ENCODE data around the gene ADARB1.

DNA sequence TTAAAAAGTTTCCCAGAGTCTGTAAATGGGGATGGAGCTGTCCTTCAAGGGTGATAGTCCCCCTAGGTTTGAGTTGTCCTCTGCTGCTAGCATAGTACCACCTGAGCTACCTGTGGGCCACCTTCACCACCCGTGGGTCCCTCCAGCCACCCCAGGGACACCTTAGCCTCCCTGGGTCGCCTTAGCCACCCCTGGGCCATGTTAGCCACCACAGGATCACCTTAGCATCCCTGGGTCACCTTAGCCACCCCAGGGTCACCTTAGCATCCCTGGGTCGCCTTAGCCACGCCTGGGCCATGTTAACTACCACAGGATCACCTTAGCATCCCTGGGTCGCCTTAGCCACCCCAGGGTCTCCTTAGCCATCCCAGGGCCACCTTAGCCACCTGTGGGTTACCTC is 67.1 kb downstream of the ADARB1 start:
- TF ChIP-seq CTCF (conservative IDR thresholded peaks at IDR 0.05; ENCODE audit: low read depth in 2 of 2) (no peak), CREB1 (CRISPR knock-in tag; IDR thresholded peaks at IDR 0.05; ENCODE audit: low read depth) (no peak), POLR2AphosphoS5 (IDR thresholded peaks at IDR 0.05; ENCODE audit: low read depth) (no peak), EZH2 (IDR thresholded peaks at IDR 0.05; ENCODE audit: low read depth, unreplicated experiment) (no peak), NANOG (IDR thresholded peaks at IDR 0.05; ENCODE audit: borderline replicate concordance) (no peak), EZH2phosphoT487 (IDR thresholded peaks at IDR 0.05; ENCODE audit: unreplicated experiment) (no peak), JUNB (IDR thresholded peaks at IDR 0.05; ENCODE audit: unreplicated experiment) (no peak), ETS1 (IDR thresholded peaks at IDR 0.05) (no peak), ZNF331 (CRISPR knock-in tag; IDR thresholded peaks at IDR 0.05; ENCODE audit: low read depth) (no peak)
- TF ChIP-seq, protein P1, sequence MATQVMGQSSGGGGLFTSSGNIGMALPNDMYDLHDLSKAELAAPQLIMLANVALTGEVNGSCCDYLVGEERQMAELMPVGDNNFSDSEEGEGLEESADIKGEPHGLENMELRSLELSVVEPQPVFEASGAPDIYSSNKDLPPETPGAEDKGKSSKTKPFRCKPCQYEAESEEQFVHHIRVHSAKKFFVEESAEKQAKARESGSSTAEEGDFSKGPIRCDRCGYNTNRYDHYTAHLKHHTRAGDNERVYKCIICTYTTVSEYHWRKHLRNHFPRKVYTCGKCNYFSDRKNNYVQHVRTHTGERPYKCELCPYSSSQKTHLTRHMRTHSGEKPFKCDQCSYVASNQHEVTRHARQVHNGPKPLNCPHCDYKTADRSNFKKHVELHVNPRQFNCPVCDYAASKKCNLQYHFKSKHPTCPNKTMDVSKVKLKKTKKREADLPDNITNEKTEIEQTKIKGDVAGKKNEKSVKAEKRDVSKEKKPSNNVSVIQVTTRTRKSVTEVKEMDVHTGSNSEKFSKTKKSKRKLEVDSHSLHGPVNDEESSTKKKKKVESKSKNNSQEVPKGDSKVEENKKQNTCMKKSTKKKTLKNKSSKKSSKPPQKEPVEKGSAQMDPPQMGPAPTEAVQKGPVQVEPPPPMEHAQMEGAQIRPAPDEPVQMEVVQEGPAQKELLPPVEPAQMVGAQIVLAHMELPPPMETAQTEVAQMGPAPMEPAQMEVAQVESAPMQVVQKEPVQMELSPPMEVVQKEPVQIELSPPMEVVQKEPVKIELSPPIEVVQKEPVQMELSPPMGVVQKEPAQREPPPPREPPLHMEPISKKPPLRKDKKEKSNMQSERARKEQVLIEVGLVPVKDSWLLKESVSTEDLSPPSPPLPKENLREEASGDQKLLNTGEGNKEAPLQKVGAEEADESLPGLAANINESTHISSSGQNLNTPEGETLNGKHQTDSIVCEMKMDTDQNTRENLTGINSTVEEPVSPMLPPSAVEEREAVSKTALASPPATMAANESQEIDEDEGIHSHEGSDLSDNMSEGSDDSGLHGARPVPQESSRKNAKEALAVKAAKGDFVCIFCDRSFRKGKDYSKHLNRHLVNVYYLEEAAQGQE (IDR thresholded peaks at IDR 0.05; ENCODE audit: unreplicated experiment), result no peak
